ENCODE results near the gene SLC22A2.
"Not testable (repeated sequence)": the region's sequence is repeated elsewhere in the genome, so short reads cannot be mapped to it uniquely, and the experiment has no call there.

The SLC22A2 gene

GRCh38 chr6:160240691-160241084 is 17.9 kb downstream of the SLC22A2 start:
- DNase-seq = no peak

GRCh38 chr6:160239929-160240690 is 18.5 kb downstream of the SLC22A2 start:
- DNase-seq = no peak

GRCh38 chr6:160238761-160239751 is 19.6 kb downstream of the SLC22A2 start:
- DNase-seq = no peak

- DNase-seq = no peak
Measured at GRCh38 chr6:160238278-160238711, 20.3 kb downstream of the SLC22A2 start.

GRCh38 chr6:160237597-160238275 is 20.9 kb downstream of the SLC22A2 start:
- not testable (repeated sequence) for DNase-seq

GRCh38 chr6:160236235-160236872 is 22.3 kb downstream of the SLC22A2 start:
- not testable (repeated sequence) for DNase-seq

- DNase-seq = not testable (repeated sequence)
Measured at GRCh38 chr6:160233950-160234640, 24.5 kb downstream of the SLC22A2 start.

GRCh38 chr6:160227769-160228161 is 30.9 kb downstream of the SLC22A2 start:
- no peak for DNase-seq

- DNase-seq = no peak
Measured at GRCh38 chr6:160227038-160227768, 31.4 kb downstream of the SLC22A2 start.

- no peak for DNase-seq
Measured at GRCh38 chr6:160226118-160226591, 32.5 kb downstream of the SLC22A2 start.

- no peak for DNase-seq
Measured at GRCh38 chr6:160224639-160225237, 33.9 kb downstream of the SLC22A2 start.

GRCh38 chr6:160222491-160222890 is 36.1 kb downstream of the SLC22A2 start:
- no peak for DNase-seq

- no peak for DNase-seq
Measured at GRCh38 chr6:160221918-160222317, 36.7 kb downstream of the SLC22A2 start.

GRCh38 chr6:160221423-160221822 is 37.2 kb downstream of the SLC22A2 start:
- DNase-seq = no peak

- no peak for DNase-seq
Measured at GRCh38 chr6:160218810-160219209, 39.8 kb downstream of the SLC22A2 start.

- DNase-seq = no peak
Measured at GRCh38 chr6:160217863-160218262, 40.8 kb downstream of the SLC22A2 start.

- no peak for DNase-seq
Measured at GRCh38 chr6:160217073-160217472, 41.5 kb downstream of the SLC22A2 start.

GRCh38 chr6:160215232-160215631 is 43.4 kb downstream of the SLC22A2 start:
- DNase-seq = no peak

- no peak for DNase-seq
Measured at GRCh38 chr6:160207618-160208017, 51.0 kb downstream of the SLC22A2 start.

GRCh38 chr6:160204710-160205109 is 53.9 kb downstream of the SLC22A2 start:
- DNase-seq = no peak

GRCh38 chr6:160203953-160204352 is 54.7 kb downstream of the SLC22A2 start:
- no peak for DNase-seq
